GM15510 (cell line): Measurements from ENCODE around the gene RPUSD1.

ENCODE experiments used
- POLR2A ChIP-seq: IDR thresholded peaks from 3 replicates; pipeline ENCODE4 v1.6.1; 2011; ENCODE audit warnings: borderline replicate concordance; ENCODE audit not compliant: insufficient read length; ENCODE audit errors: extremely low read depth

The RPUSD1 gene

GRCh38 chr16:794853-795466, 6.8 kb upstream of the RPUSD1 start:
- TF ChIP-seq POLR2A = no peak

GRCh38 chr16:794091-794822, 6.1 kb upstream of the RPUSD1 start:
- TF ChIP-seq POLR2A = no peak

- TF ChIP-seq POLR2A = no peak
Observed at GRCh38 chr16:793414-793813, 5.2 kb upstream of the RPUSD1 start.

DNA sequence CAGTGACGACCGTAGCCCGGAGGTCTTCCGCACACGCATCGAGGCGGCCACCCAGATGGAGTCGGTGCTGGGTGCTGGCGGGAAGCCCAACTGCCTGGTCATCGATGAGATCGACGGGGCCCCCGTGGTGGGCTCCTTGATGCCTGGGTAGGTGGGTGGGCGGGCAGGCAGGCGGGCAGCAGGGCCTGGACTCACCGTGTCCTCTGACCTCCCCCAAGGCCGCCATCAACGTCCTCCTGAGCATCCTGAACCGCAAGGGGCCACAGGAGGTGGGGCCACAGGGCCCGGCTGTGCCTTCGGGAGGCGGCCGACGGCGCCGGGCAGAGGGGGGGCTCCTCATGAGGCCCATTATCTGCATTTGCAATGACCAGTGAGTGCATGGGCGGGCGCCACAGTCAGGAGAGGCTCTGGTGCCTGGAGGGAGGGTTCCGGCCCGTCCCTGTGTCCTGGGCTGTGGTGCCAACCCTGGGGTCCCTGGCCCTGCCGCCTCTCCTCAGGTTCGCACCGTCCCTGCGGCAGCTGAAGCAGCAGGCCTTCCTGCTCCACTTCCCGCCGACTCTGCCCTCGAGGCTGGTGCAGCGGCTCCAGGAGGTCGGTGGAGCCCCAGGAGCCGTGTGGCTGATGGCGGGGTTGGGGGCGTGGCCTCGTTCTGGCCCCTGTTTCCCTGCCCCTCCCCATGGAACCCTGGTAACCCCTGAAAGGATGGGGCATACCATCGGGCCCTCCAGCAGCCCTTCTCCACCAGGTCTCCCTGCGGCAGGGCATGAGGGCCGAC, 4.2 kb upstream of the RPUSD1 start:
- TF ChIP-seq POLR2A = no peak

- TF ChIP-seq POLR2A = no peak
Observed at GRCh38 chr16:791131-791530, 3.0 kb upstream of the RPUSD1 start.

DNA sequence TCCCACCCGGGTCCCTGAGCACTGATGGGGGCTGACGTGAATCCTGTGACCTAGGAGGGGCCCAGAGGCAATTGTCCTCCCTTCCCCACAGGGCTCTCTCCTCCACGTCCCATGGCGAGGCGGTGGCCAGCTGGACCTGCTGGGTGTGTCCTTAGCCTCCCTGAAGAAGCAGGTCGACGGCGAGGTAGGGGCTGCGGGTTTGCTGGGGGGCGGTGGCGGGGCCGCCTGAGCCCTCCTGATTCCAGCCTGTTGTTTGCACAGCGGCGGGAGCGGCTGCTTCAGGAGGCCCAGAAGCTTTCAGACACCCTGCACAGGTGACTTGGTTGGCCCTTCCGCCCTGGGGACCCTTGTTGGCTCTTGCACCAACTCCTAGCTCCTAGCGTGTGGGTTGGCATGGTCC, 1.9 kb upstream of the RPUSD1 start:
- no peak for TF ChIP-seq POLR2A

DNA sequence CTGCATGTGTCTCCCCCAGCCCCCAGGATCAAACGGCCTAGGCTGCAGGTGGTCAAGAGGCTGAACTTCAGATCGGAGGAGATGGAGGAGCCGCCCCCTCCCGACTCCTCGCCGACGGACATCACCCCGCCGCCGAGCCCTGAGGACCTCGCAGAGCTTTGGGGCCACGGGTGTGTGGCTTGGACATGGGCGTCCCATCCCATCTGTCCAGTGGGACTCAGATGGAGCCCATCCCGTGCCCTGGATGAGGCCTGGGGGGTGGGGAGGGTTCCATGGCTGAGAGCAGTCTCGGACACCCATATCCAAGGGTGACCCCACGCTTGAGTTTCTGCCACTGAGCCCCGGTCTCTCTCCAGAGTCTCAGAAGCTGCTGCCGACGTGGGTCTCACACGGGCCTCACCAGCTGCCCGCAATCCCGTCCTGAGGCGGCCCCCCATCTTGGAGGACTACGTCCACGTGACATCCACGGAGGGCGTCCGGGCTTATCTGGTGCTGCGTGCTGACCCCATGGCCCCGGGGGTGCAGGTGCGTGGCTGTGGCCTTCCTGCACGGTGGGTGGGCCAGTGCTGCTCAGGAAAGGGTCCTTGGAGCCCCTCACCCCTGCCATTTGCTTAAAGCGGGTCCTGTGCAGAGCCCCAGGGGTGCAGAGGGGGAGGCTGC, 1.1 kb upstream of the RPUSD1 start:
- no peak for TF ChIP-seq POLR2A

GRCh38 chr16:788399-789126, 382 bp upstream of the RPUSD1 start, which contains the start of gene CHTF18:
Gene CHTF18, plus strand, starts transcription at chr16:788620. Its CDS starts 65 bp downstream, at chr16:788685.
- TF ChIP-seq POLR2A = peak; percentile 71

GRCh38 chr16:787321-787966, 737 bp downstream of the RPUSD1 start:
- TF ChIP-seq POLR2A = no peak

- no peak for TF ChIP-seq POLR2A
Observed at GRCh38 chr16:785563-786535, 2.3 kb downstream of the RPUSD1 start.

- no peak for TF ChIP-seq POLR2A
Observed at GRCh38 chr16:784431-784830, 3.8 kb downstream of the RPUSD1 start.

DNA sequence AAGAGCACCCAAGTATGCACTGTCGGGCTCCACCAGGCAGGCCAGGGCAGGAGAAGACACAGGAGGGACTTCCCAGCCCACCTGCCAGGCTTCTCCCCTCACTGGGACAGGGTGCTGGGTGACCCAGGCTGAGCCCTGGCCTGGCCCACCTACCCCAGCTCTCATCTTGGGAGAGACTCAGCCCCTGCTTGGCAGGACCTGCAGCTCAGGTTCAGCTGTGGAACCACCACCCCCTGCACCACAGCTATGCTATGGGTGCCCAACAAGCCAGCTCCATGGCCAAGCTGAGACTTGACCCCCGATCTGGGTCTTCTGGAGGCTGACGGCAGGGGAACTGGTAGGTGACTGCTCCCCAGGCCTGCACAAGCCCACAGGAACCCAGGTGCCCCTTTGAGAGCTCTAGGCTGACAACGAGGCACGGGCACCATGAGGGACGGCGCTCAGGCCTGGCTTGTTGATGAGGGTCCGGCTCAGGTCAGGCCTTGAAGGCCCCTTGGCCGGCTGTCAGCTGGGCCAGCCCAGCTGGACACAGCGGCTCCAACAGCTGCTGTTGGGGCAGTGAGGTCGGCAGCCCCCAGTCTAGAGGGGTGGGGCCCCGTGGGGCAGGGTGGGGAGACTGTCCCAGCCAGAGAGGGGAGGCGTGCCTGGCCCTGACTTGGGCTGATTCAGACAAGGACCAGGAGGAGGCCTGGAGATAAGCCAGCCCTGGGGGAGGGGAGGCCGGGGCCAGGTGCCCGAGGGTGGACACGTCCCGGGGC, 4.6 kb downstream of the RPUSD1 start:
- no peak for TF ChIP-seq POLR2A
